Caco-2 (cell line): ENCODE measurements around the gene PLEKHG3. TPM values are rescaled to one million over a fixed set of nuclear protein-coding genes. Genes with fewer than 3 reads are reported as not detected.

Source experiments
- BruUV-seq: library from RNA; stranded (reverse); fragments of 400-500 nt; replicated peaks from 2 replicates; lab custom pipeline; 2021; lab: Mats Ljungman, UMichigan
- CTCF ChIA-PET: fragments of 300-600 bp; sonication (Branson Sonifier 250); formaldehyde crosslinking; loops from one replicate; lab custom pipeline; 2022; ENCODE audit warnings: antibody characterized with exemption; lab: Charles Lee
- POLR2A ChIA-PET: fragments of 300-600 bp; sonication (Branson Sonifier 250); formaldehyde crosslinking; loops from one replicate; lab custom pipeline; 2022; ENCODE audit warnings: antibody characterized with exemption; lab: Charles Lee
- DNase-seq, 2 experiments: peaks; one replicate each; pipeline versions ENCODE4 v3.0.0 to v3.0.0-alpha.2; 2020 to 2022
- H3K27me3 ChIP-seq: replicated peaks from 2 replicates; pipeline ENCODE4 v1.6.0; 2011; ENCODE audit warnings: low read length; ENCODE audit not compliant: control insufficient read depth, insufficient read depth
- H3K36me3 ChIP-seq: 2 replicates; pipeline ENCODE4 v1.5.1; 2011; ENCODE audit warnings: low read length; ENCODE audit not compliant: control insufficient read depth, insufficient read depth
- H3K4me1 ChIP-seq: fragments of 250-450 bp; sonication (Bioruptor Pico); 2 replicates; pipeline ENCODE4 v1.5.1; 2020; ENCODE audit warnings: mild to moderate bottlenecking
- H3K4me3 ChIP-seq: 2 replicates; pipeline ENCODE4 v1.5.1; 2011; ENCODE audit warnings: low read depth, mild to moderate bottlenecking, control low read depth, low read length
- H3K9me3 ChIP-seq: fragments of 250-450 bp; sonication (Bioruptor Pico); 2 replicates; pipeline ENCODE4 v1.5.1; 2020; ENCODE audit warnings: mild to moderate bottlenecking, moderate library complexity
- H3K27ac Mint-ChIP-seq: one replicate; pipeline ENCODE4 v1.8.0; 2022; ENCODE audit warnings: mixed read lengths; ENCODE audit not compliant: unreplicated experiment
- H3K27me3 Mint-ChIP-seq: one replicate; pipeline ENCODE4 v1.8.0; 2022; ENCODE audit warnings: mixed read lengths; ENCODE audit not compliant: insufficient read depth, unreplicated experiment
- H3K36me3 Mint-ChIP-seq: one replicate; pipeline ENCODE4 v1.8.0; 2022; ENCODE audit warnings: mild to moderate bottlenecking, mixed read lengths; ENCODE audit not compliant: insufficient read depth, unreplicated experiment
- H3K4me1 Mint-ChIP-seq: one replicate; pipeline ENCODE4 v1.8.0; 2022; ENCODE audit warnings: low read depth, mixed read lengths; ENCODE audit not compliant: unreplicated experiment
- H3K4me3 Mint-ChIP-seq: one replicate; pipeline ENCODE4 v1.8.0; 2022; ENCODE audit warnings: mild to moderate bottlenecking, moderate library complexity, mixed read lengths; ENCODE audit not compliant: unreplicated experiment
- H3K9me3 Mint-ChIP-seq: one replicate; pipeline ENCODE4 v1.8.0; 2022; ENCODE audit warnings: mixed read lengths; ENCODE audit not compliant: unreplicated experiment
- intact Hi-C: fragments of 100-400 bp; cut with micrococcal nuclease; formaldehyde crosslinking; loops from one replicate; pipeline ENCODE4 v1.10.0; 2022; ENCODE audit not compliant: unreplicated experiment
- total RNA-seq: library from RNA; stranded (reverse); gene quantifications from 2 replicates; pipeline ENCODE4 v1.2.3, GENCODE V29; 2022
- TF ChIP-seq, protein P1 (sequence below), 2 experiments: fragments of 200-600 bp in 1 of 2; IDR thresholded peaks; 1 replicate in 1 of 2; 2 replicates in 1 of 2; pipeline versions ENCODE4 v1.5.1 to v1.8.0; 2011 to 2022; ENCODE audit warnings: antibody characterized with exemption in 1 of 2, control low read depth in 1 of 2, inconsistent platforms in 1 of 2, low read depth in 1 of 2, low read length in 1 of 2, mild to moderate bottlenecking in 1 of 2, moderate library complexity in 1 of 2; ENCODE audit not compliant: insufficient read depth in 1 of 2, severe bottlenecking in 1 of 2, unreplicated experiment in 1 of 2

Gene PLEKHG3
- total RNA-seq, 1 experiment from 2014 or later = 85.9 TPM

DNA sequence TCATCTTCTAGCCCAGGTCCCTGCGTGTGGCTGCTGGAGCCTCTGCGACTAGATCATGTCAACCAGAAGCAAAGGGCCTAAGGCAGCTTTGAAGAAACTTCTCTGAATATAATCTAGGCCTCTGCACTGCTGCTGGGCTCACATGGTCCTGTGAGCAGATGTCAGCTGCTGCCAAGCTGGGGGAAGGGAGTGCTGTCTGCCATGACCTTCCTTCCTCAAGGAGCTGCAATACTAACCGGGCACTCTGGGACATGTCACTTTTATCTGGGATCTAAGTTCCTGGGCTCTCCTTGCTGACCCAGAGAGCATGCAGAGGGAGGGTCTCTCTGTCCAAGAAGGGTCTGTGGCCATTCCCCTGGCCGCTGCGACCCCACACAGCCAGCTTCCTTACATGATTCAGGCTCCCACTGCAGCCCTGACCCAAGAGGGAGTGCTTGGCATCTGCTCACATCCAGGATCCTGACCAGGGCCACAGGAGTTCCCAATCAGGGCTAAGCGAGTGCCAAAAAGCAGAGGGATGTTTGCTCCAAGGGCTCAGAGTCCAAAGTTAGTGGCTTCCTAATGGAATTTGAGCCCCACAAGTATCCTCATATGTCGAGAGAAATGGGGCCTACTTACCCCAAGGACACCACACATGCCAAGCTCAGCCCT, 74.0 kb downstream of the PLEKHG3 start:
- no peaks in the 10 kb centered on the region for H3K4me1 ChIP-seq
- Mint-ChIP-seq H3K27me3 (no peaks in the 10 kb centered on the region), H3K9me3 (peaks cover 18% of the 10 kb centered on the region), H3K4me1 (no peaks in the 10 kb centered on the region), H3K4me3 (no peak overlapping the region), H3K36me3 (peaks cover 14% of the 10 kb centered on the region), H3K27ac (no peak overlapping the region)
- no peaks in the 10 kb centered on the region for H3K27me3 ChIP-seq
- BruUV-seq = no TSS peak
- H3K36me3 ChIP-seq = no peaks in the 10 kb centered on the region
- TF ChIP-seq, protein P1, sequence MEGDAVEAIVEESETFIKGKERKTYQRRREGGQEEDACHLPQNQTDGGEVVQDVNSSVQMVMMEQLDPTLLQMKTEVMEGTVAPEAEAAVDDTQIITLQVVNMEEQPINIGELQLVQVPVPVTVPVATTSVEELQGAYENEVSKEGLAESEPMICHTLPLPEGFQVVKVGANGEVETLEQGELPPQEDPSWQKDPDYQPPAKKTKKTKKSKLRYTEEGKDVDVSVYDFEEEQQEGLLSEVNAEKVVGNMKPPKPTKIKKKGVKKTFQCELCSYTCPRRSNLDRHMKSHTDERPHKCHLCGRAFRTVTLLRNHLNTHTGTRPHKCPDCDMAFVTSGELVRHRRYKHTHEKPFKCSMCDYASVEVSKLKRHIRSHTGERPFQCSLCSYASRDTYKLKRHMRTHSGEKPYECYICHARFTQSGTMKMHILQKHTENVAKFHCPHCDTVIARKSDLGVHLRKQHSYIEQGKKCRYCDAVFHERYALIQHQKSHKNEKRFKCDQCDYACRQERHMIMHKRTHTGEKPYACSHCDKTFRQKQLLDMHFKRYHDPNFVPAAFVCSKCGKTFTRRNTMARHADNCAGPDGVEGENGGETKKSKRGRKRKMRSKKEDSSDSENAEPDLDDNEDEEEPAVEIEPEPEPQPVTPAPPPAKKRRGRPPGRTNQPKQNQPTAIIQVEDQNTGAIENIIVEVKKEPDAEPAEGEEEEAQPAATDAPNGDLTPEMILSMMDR (IDR thresholded peaks at IDR 0.05; ENCODE audit: insufficient read depth in 1 of 2, low read depth in 1 of 2, low read length in 1 of 2, severe bottlenecking in 1 of 2, unreplicated experiment in 1 of 2) = no peak
- no peak for DNase-seq
- H3K4me3 ChIP-seq = no peak overlapping the region
- H3K9me3 ChIP-seq = peaks cover 9% of the 10 kb centered on the region
- POLR2A ChIA-PET = no interaction called here
- CTCF ChIA-PET = interaction anchor here (0.5 to 1.6 kb wide), 2 partner anchors 45 to 295 kb away, joined by 3 to 4 read pairs; no protein-coding TSS in a partner anchor
- intact Hi-C loops = no loop called here

DNA sequence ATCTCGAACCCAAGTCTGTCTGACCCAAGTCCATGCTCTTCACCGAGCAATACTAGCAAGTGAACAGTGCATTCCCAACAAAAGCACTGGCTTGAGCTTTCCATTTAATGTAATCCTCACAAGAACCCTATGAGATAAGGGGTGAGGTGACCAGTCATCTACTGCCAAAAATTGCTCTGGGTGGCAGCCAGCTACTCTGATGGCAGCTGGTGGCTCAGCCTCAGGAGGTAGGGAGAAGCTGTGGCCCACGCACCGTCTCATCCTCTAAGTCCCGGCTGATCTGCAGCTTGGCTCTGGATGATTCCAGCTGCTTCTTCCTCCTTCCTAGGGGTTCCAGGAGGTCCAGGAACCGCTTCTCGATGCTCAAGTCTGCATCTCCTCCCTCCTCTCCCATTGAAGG, 75.2 kb downstream of the PLEKHG3 start:
- POLR2A ChIA-PET = no interaction called here
- no peaks in the 10 kb centered on the region for H3K36me3 ChIP-seq
- no peaks in the 10 kb centered on the region for H3K27me3 Mint-ChIP-seq
- DNase-seq = no peak
- TF ChIP-seq, protein P1 (IDR thresholded peaks at IDR 0.05; ENCODE audit: insufficient read depth in 1 of 2, low read depth in 1 of 2, low read length in 1 of 2, severe bottlenecking in 1 of 2, unreplicated experiment in 1 of 2) = no peak
- H3K36me3 Mint-ChIP-seq = peaks cover 9% of the 10 kb centered on the region
- no peaks in the 10 kb centered on the region for H3K27me3 ChIP-seq
- H3K4me1 ChIP-seq = no peaks in the 10 kb centered on the region
- intact Hi-C loops = no loop called here
- H3K9me3 Mint-ChIP-seq = peaks cover 15% of the 10 kb centered on the region
- CTCF ChIA-PET = interaction anchor here (1.6 kb wide), 1 partner anchor 44 kb away, joined by 4 read pairs; no protein-coding TSS in a partner anchor
- no peak overlapping the region for H3K27ac Mint-ChIP-seq
- BruUV-seq = no TSS peak
- H3K4me3 Mint-ChIP-seq = no peak overlapping the region
- no peaks in the 10 kb centered on the region for H3K9me3 ChIP-seq
- H3K4me3 ChIP-seq = no peak overlapping the region
- no peaks in the 10 kb centered on the region for H3K4me1 Mint-ChIP-seq

DNA sequence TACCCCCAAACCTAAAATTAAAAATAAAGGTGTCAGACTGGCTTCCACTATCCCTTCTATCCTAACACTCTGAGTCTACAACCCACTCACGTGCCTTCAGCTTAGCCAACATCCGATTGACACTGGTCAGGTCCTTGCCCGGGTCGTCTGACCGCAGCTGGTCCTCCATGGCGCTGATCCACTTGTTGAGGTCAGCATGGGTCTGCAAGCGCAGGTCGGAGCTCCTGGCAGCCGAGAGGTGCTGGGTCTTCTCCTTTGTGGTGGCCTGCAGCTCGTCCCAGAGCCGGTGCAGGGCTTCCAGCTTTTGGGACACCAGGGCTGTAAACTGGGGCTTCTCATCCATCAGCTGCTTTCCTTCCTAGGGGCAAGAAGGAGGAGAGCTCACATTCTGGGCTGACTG, 78.0 kb downstream of the PLEKHG3 start:
- Histone ChIP-seq H3K36me3 (no peaks in the 10 kb centered on the region), H3K27me3 (no peaks in the 10 kb centered on the region), H3K9me3 (no peaks in the 10 kb centered on the region), H3K4me3 (no peak overlapping the region), H3K4me1 (no peaks in the 10 kb centered on the region)
- ChIA-PET CTCF (interaction anchor here (1.1 kb wide), 1 partner anchor 17 kb away, joined by 3 read pairs; no protein-coding TSS in a partner anchor), POLR2A (no interaction called here)
- Mint-ChIP-seq H3K4me1 (no peaks in the 10 kb centered on the region), H3K4me3 (no peak overlapping the region), H3K27ac (no peak overlapping the region), H3K9me3 (peaks cover 9% of the 10 kb centered on the region), H3K36me3 (no peaks in the 10 kb centered on the region), H3K27me3 (no peaks in the 10 kb centered on the region)
- TF ChIP-seq, protein P1 (IDR thresholded peaks at IDR 0.05; ENCODE audit: insufficient read depth in 1 of 2, low read depth in 1 of 2, low read length in 1 of 2, severe bottlenecking in 1 of 2, unreplicated experiment in 1 of 2) = no peak
- DNase-seq = no peak
- intact Hi-C loops = no loop called here
- BruUV-seq = no TSS peak
